Panc1 (cell line): ENCODE measurements around the gene ABHD13. TPM values are rescaled to one million over a fixed set of nuclear protein-coding genes. Genes with fewer than 3 reads are reported as not detected.

Experiments used
- ATAC-seq: fragments of 200-7000 bp; cut with Tn5 transposase; 2 replicates; pipeline ENCODE4 v1.9.1; 2020; ENCODE audit warnings: mild to moderate bottlenecking, moderate library complexity
- BruUV-seq: library from RNA; stranded (reverse); fragments of 400-500 nt; replicated peaks from 2 replicates; lab custom pipeline; 2021; lab: Mats Ljungman, UMichigan
- CTCF ChIA-PET: fragments of 300-600 bp; sonication (Branson Sonifier 250); formaldehyde crosslinking; loops from one replicate; lab custom pipeline; 2022; ENCODE audit warnings: antibody characterized with exemption; lab: Charles Lee
- POLR2A ChIA-PET: fragments of 300-600 bp; sonication (Branson Sonifier 250); formaldehyde crosslinking; loops from one replicate; lab custom pipeline; 2022; ENCODE audit warnings: antibody characterized with exemption; lab: Charles Lee
- DNase-seq: peaks from one replicate; pipeline ENCODE4 v3.0.0-alpha.2; 2010; ENCODE audit warnings: low read depth, low spot score
- H3K27ac ChIP-seq: 2 replicates; pipeline ENCODE4 v1.5.1; 2011; ENCODE audit warnings: mild to moderate bottlenecking, low read length, inconsistent platforms
- H3K27me3 ChIP-seq: fragments of 200-500 bp; sonication (Bioruptor generic); 2 replicates; pipeline ENCODE4 v1.6.0; 2014; ENCODE audit warnings: low read length, inconsistent platforms; ENCODE audit not compliant: control insufficient read depth, insufficient read depth
- H3K36me3 ChIP-seq: fragments of 200-500 bp; sonication (Bioruptor generic); 2 replicates; pipeline ENCODE4 v1.5.1; 2014; ENCODE audit warnings: inconsistent platforms, mild to moderate bottlenecking, low read length, moderate library complexity; ENCODE audit not compliant: control insufficient read depth, insufficient read depth
- H3K4me1 ChIP-seq: 2 replicates; pipeline ENCODE4 v1.5.1; 2011; ENCODE audit warnings: inconsistent platforms, mild to moderate bottlenecking, low read length, moderate library complexity; ENCODE audit not compliant: control insufficient read depth, insufficient read depth
- H3K4me3 ChIP-seq, 2 experiments: 2 replicates each; pipeline ENCODE4 v1.5.1; 2011 to 2012; ENCODE audit warnings: low read depth in 2 of 2, low read length in 2 of 2, mild to moderate bottlenecking in 2 of 2, inconsistent platforms in 1 of 2, moderate library complexity in 1 of 2
- H3K9me3 ChIP-seq: fragments of 200-500 bp; sonication (Bioruptor generic); 2 replicates; pipeline ENCODE4 v1.5.1; 2014; ENCODE audit warnings: low read depth, mild to moderate bottlenecking, inconsistent platforms, low read length, moderate library complexity; ENCODE audit not compliant: control insufficient read depth, insufficient read depth
- CTCF ChIP-seq: fragments of 450-650 bp; IDR thresholded peaks from 2 replicates; pipeline ENCODE4 v1.5.1; 2017; ENCODE audit warnings: mild to moderate bottlenecking
- POLR2AphosphoS5 ChIP-seq: IDR thresholded peaks from 2 replicates; pipeline ENCODE4 v1.6.1; 2012; ENCODE audit warnings: mild to moderate bottlenecking, low read depth, low read length, moderate library complexity
- SIN3A ChIP-seq: IDR thresholded peaks from 2 replicates; pipeline ENCODE4 v1.6.1; 2012; ENCODE audit warnings: low read depth, mild to moderate bottlenecking, low read length, moderate library complexity, borderline replicate concordance; ENCODE audit not compliant: insufficient read depth
- TCF7L2 ChIP-seq: IDR thresholded peaks from 2 replicates; pipeline ENCODE4 v1.6.1; 2011; ENCODE audit warnings: mild to moderate bottlenecking, low read depth, low read length, inconsistent platforms
- in situ Hi-C: cut with HindIII; loops from 2 replicates; pipeline ENCODE4 v1.10.0; 2016; ENCODE audit warnings: low sequenced_read_pairs, low pct_unique_long_range_greater_than_20kb
- intact Hi-C: fragments of 100-400 bp; cut with micrococcal nuclease; formaldehyde crosslinking; loops from one replicate; pipeline ENCODE4 v1.10.0; 2022; ENCODE audit not compliant: unreplicated experiment
- total RNA-seq: library from RNA; stranded (reverse); gene quantifications from one replicate; pipeline ENCODE4 v1.2.1, GENCODE V29; 2021; ENCODE audit not compliant: unreplicated experiment
- TF ChIP-seq, protein P1 (sequence below), 2 experiments: IDR thresholded peaks; 2 replicates each; pipeline ENCODE4 v1.6.1; 2011 to 2012; ENCODE audit warnings: low read depth in 2 of 2, control low read depth in 1 of 2, low read length in 1 of 2, mild to moderate bottlenecking in 1 of 2, moderate library complexity in 1 of 2; ENCODE audit not compliant: insufficient read depth in 1 of 2

The ABHD13 gene
- total RNA-seq, 1 experiment from 2014 or later = 4.7 TPM

- no peaks in the 10 kb centered on the region for H3K9me3 ChIP-seq
- intact Hi-C loops (no loop called here), in situ Hi-C loops (no loop called here)
- POLR2A ChIA-PET = no interaction called here
- no peaks in the 10 kb centered on the region for H3K27me3 ChIP-seq
- no peak overlapping the region for H3K4me3 ChIP-seq
- DNase-seq = no peak
- H3K4me1 ChIP-seq = no peaks in the 10 kb centered on the region
- no peaks in the 10 kb centered on the region for H3K36me3 ChIP-seq
- TF ChIP-seq POLR2AphosphoS5 (no peak), CTCF (no peak), TCF7L2 (no peak), SIN3A (no peak)
- TF ChIP-seq, protein P1, sequence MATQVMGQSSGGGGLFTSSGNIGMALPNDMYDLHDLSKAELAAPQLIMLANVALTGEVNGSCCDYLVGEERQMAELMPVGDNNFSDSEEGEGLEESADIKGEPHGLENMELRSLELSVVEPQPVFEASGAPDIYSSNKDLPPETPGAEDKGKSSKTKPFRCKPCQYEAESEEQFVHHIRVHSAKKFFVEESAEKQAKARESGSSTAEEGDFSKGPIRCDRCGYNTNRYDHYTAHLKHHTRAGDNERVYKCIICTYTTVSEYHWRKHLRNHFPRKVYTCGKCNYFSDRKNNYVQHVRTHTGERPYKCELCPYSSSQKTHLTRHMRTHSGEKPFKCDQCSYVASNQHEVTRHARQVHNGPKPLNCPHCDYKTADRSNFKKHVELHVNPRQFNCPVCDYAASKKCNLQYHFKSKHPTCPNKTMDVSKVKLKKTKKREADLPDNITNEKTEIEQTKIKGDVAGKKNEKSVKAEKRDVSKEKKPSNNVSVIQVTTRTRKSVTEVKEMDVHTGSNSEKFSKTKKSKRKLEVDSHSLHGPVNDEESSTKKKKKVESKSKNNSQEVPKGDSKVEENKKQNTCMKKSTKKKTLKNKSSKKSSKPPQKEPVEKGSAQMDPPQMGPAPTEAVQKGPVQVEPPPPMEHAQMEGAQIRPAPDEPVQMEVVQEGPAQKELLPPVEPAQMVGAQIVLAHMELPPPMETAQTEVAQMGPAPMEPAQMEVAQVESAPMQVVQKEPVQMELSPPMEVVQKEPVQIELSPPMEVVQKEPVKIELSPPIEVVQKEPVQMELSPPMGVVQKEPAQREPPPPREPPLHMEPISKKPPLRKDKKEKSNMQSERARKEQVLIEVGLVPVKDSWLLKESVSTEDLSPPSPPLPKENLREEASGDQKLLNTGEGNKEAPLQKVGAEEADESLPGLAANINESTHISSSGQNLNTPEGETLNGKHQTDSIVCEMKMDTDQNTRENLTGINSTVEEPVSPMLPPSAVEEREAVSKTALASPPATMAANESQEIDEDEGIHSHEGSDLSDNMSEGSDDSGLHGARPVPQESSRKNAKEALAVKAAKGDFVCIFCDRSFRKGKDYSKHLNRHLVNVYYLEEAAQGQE (IDR thresholded peaks at IDR 0.05; ENCODE audit: insufficient read depth in 1 of 2, low read depth in 2 of 2, low read length in 1 of 2) = no peak
- CTCF ChIA-PET = no interaction called here
- ATAC-seq = no peak
- H3K27ac ChIP-seq = no peak overlapping the region
- no TSS peak for BruUV-seq
Observed at GRCh38 chr13:108274718-108275117, 56.5 kb downstream of the ABHD13 start.

GRCh38 chr13:108276060-108276459 lies 57.9 kb downstream of the ABHD13 start:
- ChIA-PET POLR2A (no interaction called here), CTCF (no interaction called here)
- H3K27me3 ChIP-seq = no peaks in the 10 kb centered on the region
- H3K9me3 ChIP-seq = no peaks in the 10 kb centered on the region
- DNase-seq (no peak), ATAC-seq (no peak)
- no peaks in the 10 kb centered on the region for H3K36me3 ChIP-seq
- in situ Hi-C loops (no loop called here), intact Hi-C loops (no loop called here)
- TF ChIP-seq CTCF (no peak), TCF7L2 (no peak), POLR2AphosphoS5 (no peak), SIN3A (no peak)
- TF ChIP-seq, protein P1 (IDR thresholded peaks at IDR 0.05; ENCODE audit: insufficient read depth in 1 of 2, low read depth in 2 of 2, low read length in 1 of 2) = no peak
- no peak overlapping the region for H3K4me3 ChIP-seq
- no peaks in the 10 kb centered on the region for H3K4me1 ChIP-seq
- BruUV-seq = no TSS peak
- no peak overlapping the region for H3K27ac ChIP-seq
